Right lobe of liver (tissue), 6 donors: ENCODE measurements around the gene PDGFA. TPM values are rescaled to one million over a fixed set of nuclear protein-coding genes. Genes with fewer than 3 reads are reported as not detected.
A peak's percentile ranks its signal among the peaks of the same experiment; 100 is the strongest.

Source experiments
- ATAC-seq, 4 donors: fragments of 200-7000 bp; cut with Tn5 transposase; one replicate each; pipeline ENCODE4 v1.9.1; 2020; ENCODE audit warnings: mild to moderate bottlenecking in 4 of 4, moderate library complexity in 4 of 4
- DNase-seq, 3 donors: peaks; one replicate each; pipeline ENCODE4 v3.0.0-alpha.2; 2020
- H3K27ac ChIP-seq, 3 donors: fragments of 200-600 bp; one replicate each; pipeline ENCODE4 v1.8.0; 2022
- H3K27me3 ChIP-seq, 2 donors: fragments of 200-600 bp; one replicate each; pipeline ENCODE4 v1.8.0; 2022
- H3K36me3 ChIP-seq, 4 donors: fragments of 200-600 bp; sonication (generic) in 1 of 4; one replicate each; pipeline versions ENCODE4 v1.5.1 to v1.8.0; 2017 to 2022; ENCODE audit warnings: control low read depth in 1 of 4
- H3K4me1 ChIP-seq, 4 donors: fragments of 200-600 bp; sonication (generic) in 1 of 4; one replicate each; pipeline versions ENCODE4 v1.5.1 to v1.8.0; 2017 to 2022; ENCODE audit warnings: control low read depth in 1 of 4
- H3K4me3 ChIP-seq, 3 donors: fragments of 200-600 bp; one replicate each; pipeline ENCODE4 v1.8.0; 2022
- H3K9me3 ChIP-seq, 4 donors: fragments of 200-600 bp; sonication (generic) in 1 of 4; one replicate each; pipeline versions ENCODE4 v1.5.1 to v1.8.0; 2017 to 2022; ENCODE audit warnings: control low read depth in 1 of 4
- CTCF ChIP-seq, 4 donors: fragments of 200-600 bp in 3 of 4; fragments of 450-650 bp in 1 of 4; IDR thresholded peaks; one replicate each; pipeline versions ENCODE4 v1.5.1 to v1.8.0; 2016 to 2022; ENCODE audit warnings: antibody characterized with exemption in 4 of 4, mild to moderate bottlenecking in 2 of 4
- POLR2A ChIP-seq: fragments of 450-650 bp; IDR thresholded peaks from one replicate; pipeline ENCODE4 v1.6.1; 2017; ENCODE audit warnings: antibody characterized with exemption, mild to moderate bottlenecking
- WGBS: methylation state at CpG from one replicate; pipeline ENCODE4 v1.1.6; 2018; ENCODE audit warnings: low coverage, low lambda C conversion rate; ENCODE audit not compliant: insufficient coverage; ENCODE audit errors: missing lambda C conversion rate; 5-methylcytosine and 5-hydroxymethylcytosine counted together
- intact Hi-C, 2 donors: fragments of 100-400 bp; cut with DNase I; formaldehyde crosslinking; loops; one replicate each; pipeline versions ENCODE4 v1.11.2 to v1.14.1; 2022
- total RNA-seq, 6 experiments: library from RNA; depleted of rRNA in 2 of 6; stranded (reverse); fragments of >200 nt in 2 of 6; fragmentation: NEBNext Ultra II Directional in 3 of 6; extraction: Animal tissue kit (Norgen Biotek cat#: 25700) in 3 of 6; gene quantifications; one replicate each; pipeline versions ENCODE4 v1.1.0 to v1.2.4, GENCODE V29; 2016 to 2023
- donor health status: DM: no; HTN: yes; CAD: no.
- donor health status: DM: no; HTN: no; CAD: no.
- donor health status: DM: no; HTN: no; CAD: no.
- donor health status: DM: no; HTN: yes; CAD: no.
- donor health status: DM: no; HTN: yes; CAD: no.

PDGFA gene
- total RNA-seq, 6 experiments from 2014 or later: 2.3 to 20.9 (median 8.4) TPM

GRCh38 chr7:504221-505111 is 15.2 kb downstream of the PDGFA start:
- peaks cover 0 to 17% (median 7%) of the 10 kb centered on the region in 4 donors for H3K4me1 ChIP-seq
- intact Hi-C loops: no loop called here
- peak overlapping the region; percentile 61 to 93 (median 69) for H3K27ac ChIP-seq
- ATAC-seq (peak in 3 of 4 donors; percentile 8 to 59 (median 36)), DNase-seq (peak; percentile 55 to 64 (median 57))
- H3K36me3 ChIP-seq: no peaks in the 10 kb centered on the region
- TF ChIP-seq CTCF (IDR thresholded peaks at IDR 0.05): no peak
- no peak for TF ChIP-seq POLR2A
- WGBS: 80% methylated on average over 1 of the region's 34 CpGs
- H3K27me3 ChIP-seq: no peaks in the 10 kb centered on the region
- no peak overlapping the region for H3K4me3 ChIP-seq
- H3K9me3 ChIP-seq: no peaks in the 10 kb centered on the region

DNA sequence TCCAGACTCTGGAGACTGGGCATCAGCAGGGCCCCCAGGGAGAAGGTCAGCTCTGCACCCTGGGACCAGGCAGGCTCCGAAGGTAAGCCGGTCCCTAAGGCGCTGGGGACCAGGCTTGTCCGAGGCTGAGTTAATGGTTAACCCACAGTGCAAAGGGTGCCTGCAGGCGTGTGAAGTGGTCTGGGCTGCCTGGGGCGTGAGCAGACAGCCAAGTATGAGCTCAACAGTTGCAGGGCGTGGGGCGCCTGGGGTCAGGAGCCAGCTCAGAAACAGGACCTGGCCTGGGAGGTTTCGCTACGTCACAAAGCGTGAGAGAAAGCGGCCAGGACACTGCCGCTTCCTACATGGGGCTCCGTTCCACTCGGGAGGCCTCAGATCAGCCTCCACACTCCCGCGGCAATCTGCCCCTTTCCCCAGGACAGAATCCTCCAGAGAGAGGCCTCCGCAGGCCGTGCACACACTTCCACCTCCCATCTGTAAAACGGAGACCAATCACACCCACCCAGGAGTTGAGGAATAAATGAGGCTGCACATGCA is 16.0 kb downstream of the PDGFA start:
- H3K4me1 ChIP-seq: peaks cover 0 to 17% (median 7%) of the 10 kb centered on the region in 4 donors
- H3K27ac ChIP-seq: peak overlapping the region; percentile 61 to 93 (median 69)
- peak; percentile 91 to 97 (median 96) for DNase-seq
- intact Hi-C loops: no loop called here
- peak; percentile 90 to 98 (median 96) for ATAC-seq
- 60% methylated on average over 1 of the region's 20 CpGs for WGBS
- H3K4me3 ChIP-seq: no peak overlapping the region
- H3K36me3 ChIP-seq: no peaks in the 10 kb centered on the region
- no peaks in the 10 kb centered on the region for H3K27me3 ChIP-seq
- no peak for TF ChIP-seq CTCF (IDR thresholded peaks at IDR 0.05)
- TF ChIP-seq POLR2A: peak; percentile 58
- H3K9me3 ChIP-seq: no peaks in the 10 kb centered on the region

DNA sequence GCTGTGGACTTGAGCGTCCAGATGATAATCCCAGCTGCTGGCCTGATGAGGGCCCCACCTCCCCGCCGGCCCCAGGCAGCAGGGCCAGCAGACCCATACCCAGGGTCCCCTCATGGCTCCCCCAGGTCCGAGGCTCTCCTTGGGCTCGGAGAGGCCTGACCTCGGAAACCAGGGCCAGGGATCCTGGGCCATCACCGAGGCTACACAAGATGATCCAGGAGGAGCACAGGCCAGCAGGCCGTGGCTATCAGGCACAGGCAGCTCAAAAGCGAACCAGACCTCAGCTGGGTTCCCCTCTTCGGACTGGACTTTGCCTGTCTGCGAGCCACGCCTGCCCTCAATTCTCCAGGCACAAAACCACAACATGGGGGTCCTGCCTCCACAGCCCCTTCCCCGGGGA is 17.4 kb downstream of the PDGFA start:
- Histone ChIP-seq H3K4me3 (no peak overlapping the region), H3K27ac (no peak overlapping the region), H3K4me1 (peaks cover 0 to 17% (median 7%) of the 10 kb centered on the region in 4 donors), H3K9me3 (no peaks in the 10 kb centered on the region), H3K27me3 (no peaks in the 10 kb centered on the region), H3K36me3 (no peaks in the 10 kb centered on the region)
- peak in 2 of 3 donors; percentile 11 to 53 for DNase-seq
- intact Hi-C loops: no loop called here
- no CpG with 5 or more reads among the region's 13 CpGs for WGBS
- ATAC-seq: no peak
- no peak for TF ChIP-seq POLR2A
- no peak for TF ChIP-seq CTCF (IDR thresholded peaks at IDR 0.05)

DNA sequence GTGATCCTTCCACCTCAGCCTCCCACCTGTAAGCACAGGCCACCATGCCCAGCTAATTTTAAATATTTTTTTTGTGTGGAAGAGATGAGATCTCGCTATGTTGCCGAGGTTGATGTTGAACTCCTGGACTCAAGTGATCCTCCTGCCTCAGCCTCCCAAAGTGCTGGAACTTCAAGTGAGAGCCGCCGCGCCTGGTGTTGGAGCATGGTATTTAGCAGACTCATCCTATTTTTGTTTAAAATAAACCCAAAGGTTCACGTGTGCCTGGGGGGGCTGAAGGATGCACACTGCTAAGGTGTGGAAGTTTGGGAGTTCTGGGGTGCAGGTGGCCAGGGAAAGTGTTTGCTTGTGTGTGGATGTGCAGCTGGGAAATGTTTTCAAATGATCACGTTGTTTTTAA is 18.1 kb downstream of the PDGFA start:
- TF ChIP-seq CTCF (IDR thresholded peaks at IDR 0.05) (no peak), POLR2A (no peak)
- intact Hi-C loops: no loop called here
- no peak for ATAC-seq
- DNase-seq: peak in 2 of 3 donors; percentile 7 to 19
- no peak overlapping the region for H3K27ac ChIP-seq
- H3K9me3 ChIP-seq: no peaks in the 10 kb centered on the region
- no peak overlapping the region for H3K4me3 ChIP-seq
- H3K4me1 ChIP-seq: peaks cover 0 to 17% (median 7%) of the 10 kb centered on the region in 4 donors
- WGBS: 94% methylated on average over 6 of the region's 7 CpGs
- H3K36me3 ChIP-seq: no peaks in the 10 kb centered on the region
- no peaks in the 10 kb centered on the region for H3K27me3 ChIP-seq
